Epithelial cell of esophagus (primary cell): ENCODE measurements around the gene REEP1.

ENCODE experiments used
- DNase-seq: peaks from one replicate; pipeline ENCODE4 v3.0.0; 2010; ENCODE audit warnings: low read depth
- H3K4me3 ChIP-seq: 2 replicates; pipeline ENCODE4 v1.5.1; 2011; ENCODE audit warnings: mild to moderate bottlenecking, low read length, control low read depth
- CTCF ChIP-seq: IDR thresholded peaks from 2 replicates; pipeline ENCODE4 v1.5.1; 2011; ENCODE audit warnings: low read depth, mild to moderate bottlenecking, low read length, control low read depth, inconsistent platforms; ENCODE audit not compliant: insufficient read depth; ENCODE audit errors: missing control alignments

The REEP1 gene

GRCh38 chr2:86281066-86281700 is 56.2 kb downstream of the REEP1 start:
- H3K4me3 ChIP-seq = no peak overlapping the region
- no peak for TF ChIP-seq CTCF
- no peak for DNase-seq

- DNase-seq = no peak
- TF ChIP-seq CTCF = no peak
- no peak overlapping the region for H3K4me3 ChIP-seq
Observed at GRCh38 chr2:86280191-86280667, 57.2 kb downstream of the REEP1 start.

GRCh38 chr2:86275962-86276361 is 61.5 kb downstream of the REEP1 start:
- TF ChIP-seq CTCF = no peak
- H3K4me3 ChIP-seq = no peak overlapping the region
- DNase-seq = no peak

- no peak for TF ChIP-seq CTCF
- H3K4me3 ChIP-seq = no peak overlapping the region
- DNase-seq = no peak
Observed at GRCh38 chr2:86275384-86275799, 62.0 kb downstream of the REEP1 start.

GRCh38 chr2:86274918-86275275 is 62.5 kb downstream of the REEP1 start:
- H3K4me3 ChIP-seq = no peak overlapping the region
- no peak for TF ChIP-seq CTCF
- no peak for DNase-seq

- TF ChIP-seq CTCF = no peak
Observed at GRCh38 chr2:86274265-86274917, 63.0 kb downstream of the REEP1 start.

GRCh38 chr2:86272111-86272510 is 65.3 kb downstream of the REEP1 start:
- TF ChIP-seq CTCF = no peak
- no peak overlapping the region for H3K4me3 ChIP-seq
- no peak for DNase-seq

More at GRCh38 chr2:86274265-86274917, 63.0 kb downstream of the REEP1 start:
- H3K4me3 ChIP-seq = no peak overlapping the region
- peak; percentile 38 for DNase-seq
